ENCODE results near the gene SH3RF1.

The SH3RF1 gene

GRCh38 chr4:169270810-169271691, at the start of gene SH3RF1:
TSS of gene SH3RF1 (minus strand) at chr4:169270956. CDS start at chr4:169269212, 1,744 bp downstream.
- H3K4me3 ChIP-seq (ENCODE audit: low read length): peak within 1 kb of the TSS; percentile 94
- peak within 1 kb of the TSS; percentile 92 for H3K9ac ChIP-seq (ENCODE audit: low read length)
- no peaks in the 10 kb centered on the region for H3K36me3 ChIP-seq (ENCODE audit: control insufficient read depth, insufficient read depth, low read length)
- no peaks in the 10 kb centered on the region for H3K27me3 ChIP-seq (ENCODE audit: control insufficient read depth, insufficient read depth, low read length)
- peaks cover 6% of the 10 kb centered on the region for H3K4me1 ChIP-seq (ENCODE audit: control insufficient read depth, insufficient read depth, low read length)
- H3K27ac ChIP-seq (ENCODE audit: low read depth, low read length): peak within 1 kb of the TSS; percentile 75

- Histone ChIP-seq H3K27me3 (ENCODE audit: control insufficient read depth, insufficient read depth, low read length) (no peaks in the 10 kb centered on the region), H3K4me3 (ENCODE audit: low read length) (no peak overlapping the region), H3K27ac (ENCODE audit: low read depth, low read length) (no peak overlapping the region), H3K4me1 (ENCODE audit: control insufficient read depth, insufficient read depth, low read length) (no peaks in the 10 kb centered on the region), H3K36me3 (ENCODE audit: control insufficient read depth, insufficient read depth, low read length) (no peaks in the 10 kb centered on the region), H3K9ac (ENCODE audit: low read length) (no peak overlapping the region)
Measured at GRCh38 chr4:169315530-169316343, 45.0 kb upstream of the SH3RF1 start.

- Histone ChIP-seq H3K4me3 (ENCODE audit: low read length) (peak overlapping the region; percentile 39), H3K27ac (ENCODE audit: low read depth, low read length) (no peak overlapping the region), H3K27me3 (ENCODE audit: control insufficient read depth, insufficient read depth, low read length) (no peaks in the 10 kb centered on the region)
Measured at GRCh38 chr4:169314906-169315305, 44.1 kb upstream of the SH3RF1 start.

GRCh38 chr4:169313732-169314131, 43.0 kb upstream of the SH3RF1 start:
- no peak overlapping the region for H3K27ac ChIP-seq (ENCODE audit: low read depth, low read length)
- no peaks in the 10 kb centered on the region for H3K4me1 ChIP-seq (ENCODE audit: control insufficient read depth, insufficient read depth, low read length)
- H3K27me3 ChIP-seq (ENCODE audit: control insufficient read depth, insufficient read depth, low read length): no peaks in the 10 kb centered on the region
- no peak overlapping the region for H3K9ac ChIP-seq (ENCODE audit: low read length)
- no peaks in the 10 kb centered on the region for H3K36me3 ChIP-seq (ENCODE audit: control insufficient read depth, insufficient read depth, low read length)
- no peak overlapping the region for H3K4me3 ChIP-seq (ENCODE audit: low read length)

More at GRCh38 chr4:169314906-169315305, 44.1 kb upstream of the SH3RF1 start:
- no peaks in the 10 kb centered on the region for H3K36me3 ChIP-seq (ENCODE audit: control insufficient read depth, insufficient read depth, low read length)
- H3K9ac ChIP-seq (ENCODE audit: low read length): no peak overlapping the region
- no peaks in the 10 kb centered on the region for H3K4me1 ChIP-seq (ENCODE audit: control insufficient read depth, insufficient read depth, low read length)

- no peak overlapping the region for H3K9ac ChIP-seq (ENCODE audit: low read length)
- H3K4me1 ChIP-seq (ENCODE audit: control insufficient read depth, insufficient read depth, low read length): no peaks in the 10 kb centered on the region
- no peaks in the 10 kb centered on the region for H3K36me3 ChIP-seq (ENCODE audit: control insufficient read depth, insufficient read depth, low read length)
- no peak overlapping the region for H3K27ac ChIP-seq (ENCODE audit: low read depth, low read length)
- H3K4me3 ChIP-seq (ENCODE audit: low read length): no peak overlapping the region
- H3K27me3 ChIP-seq (ENCODE audit: control insufficient read depth, insufficient read depth, low read length): no peaks in the 10 kb centered on the region
Measured at GRCh38 chr4:169312690-169313422, 42.1 kb upstream of the SH3RF1 start.

GRCh38 chr4:169311643-169312365, 41.0 kb upstream of the SH3RF1 start:
- H3K4me3 ChIP-seq (ENCODE audit: low read length): no peak overlapping the region
- no peaks in the 10 kb centered on the region for H3K27me3 ChIP-seq (ENCODE audit: control insufficient read depth, insufficient read depth, low read length)
- H3K9ac ChIP-seq (ENCODE audit: low read length): no peak overlapping the region
- no peaks in the 10 kb centered on the region for H3K4me1 ChIP-seq (ENCODE audit: control insufficient read depth, insufficient read depth, low read length)
- H3K36me3 ChIP-seq (ENCODE audit: control insufficient read depth, insufficient read depth, low read length): no peaks in the 10 kb centered on the region
- H3K27ac ChIP-seq (ENCODE audit: low read depth, low read length): no peak overlapping the region

- H3K4me1 ChIP-seq (ENCODE audit: control insufficient read depth, insufficient read depth, low read length): no peaks in the 10 kb centered on the region
- no peaks in the 10 kb centered on the region for H3K27me3 ChIP-seq (ENCODE audit: control insufficient read depth, insufficient read depth, low read length)
- H3K9ac ChIP-seq (ENCODE audit: low read length): no peak overlapping the region
- H3K36me3 ChIP-seq (ENCODE audit: control insufficient read depth, insufficient read depth, low read length): no peaks in the 10 kb centered on the region
- H3K27ac ChIP-seq (ENCODE audit: low read depth, low read length): no peak overlapping the region
- H3K4me3 ChIP-seq (ENCODE audit: low read length): no peak overlapping the region
Measured at GRCh38 chr4:169309326-169309967, 38.7 kb upstream of the SH3RF1 start.

- Histone ChIP-seq H3K27me3 (ENCODE audit: control insufficient read depth, insufficient read depth, low read length) (no peaks in the 10 kb centered on the region), H3K4me1 (ENCODE audit: control insufficient read depth, insufficient read depth, low read length) (no peaks in the 10 kb centered on the region), H3K4me3 (ENCODE audit: low read length) (no peak overlapping the region), H3K36me3 (ENCODE audit: control insufficient read depth, insufficient read depth, low read length) (no peaks in the 10 kb centered on the region), H3K27ac (ENCODE audit: low read depth, low read length) (no peak overlapping the region), H3K9ac (ENCODE audit: low read length) (no peak overlapping the region)
Measured at GRCh38 chr4:169307576-169307975, 36.8 kb upstream of the SH3RF1 start.

GRCh38 chr4:169305651-169306050, 34.9 kb upstream of the SH3RF1 start:
- no peaks in the 10 kb centered on the region for H3K4me1 ChIP-seq (ENCODE audit: control insufficient read depth, insufficient read depth, low read length)
- no peak overlapping the region for H3K27ac ChIP-seq (ENCODE audit: low read depth, low read length)

GRCh38 chr4:169305173-169305572, 34.4 kb upstream of the SH3RF1 start:
- no peak overlapping the region for H3K4me3 ChIP-seq (ENCODE audit: low read length)
- H3K27ac ChIP-seq (ENCODE audit: low read depth, low read length): no peak overlapping the region
- H3K9ac ChIP-seq (ENCODE audit: low read length): no peak overlapping the region
- no peaks in the 10 kb centered on the region for H3K4me1 ChIP-seq (ENCODE audit: control insufficient read depth, insufficient read depth, low read length)
- no peaks in the 10 kb centered on the region for H3K36me3 ChIP-seq (ENCODE audit: control insufficient read depth, insufficient read depth, low read length)
- no peaks in the 10 kb centered on the region for H3K27me3 ChIP-seq (ENCODE audit: control insufficient read depth, insufficient read depth, low read length)

More at GRCh38 chr4:169305651-169306050, 34.9 kb upstream of the SH3RF1 start:
- Histone ChIP-seq H3K27me3 (ENCODE audit: control insufficient read depth, insufficient read depth, low read length) (no peaks in the 10 kb centered on the region), H3K9ac (ENCODE audit: low read length) (no peak overlapping the region), H3K36me3 (ENCODE audit: control insufficient read depth, insufficient read depth, low read length) (no peaks in the 10 kb centered on the region), H3K4me3 (ENCODE audit: low read length) (no peak overlapping the region)

GRCh38 chr4:169295822-169296221, 25.1 kb upstream of the SH3RF1 start:
- Histone ChIP-seq H3K36me3 (ENCODE audit: control insufficient read depth, insufficient read depth, low read length) (no peaks in the 10 kb centered on the region), H3K4me1 (ENCODE audit: control insufficient read depth, insufficient read depth, low read length) (no peaks in the 10 kb centered on the region), H3K9ac (ENCODE audit: low read length) (no peak overlapping the region), H3K27me3 (ENCODE audit: control insufficient read depth, insufficient read depth, low read length) (no peaks in the 10 kb centered on the region), H3K4me3 (ENCODE audit: low read length) (no peak overlapping the region), H3K27ac (ENCODE audit: low read depth, low read length) (no peak overlapping the region)

Data from rectal smooth muscle tissue (tissue), 1 donor.